Right atrium auricular region (tissue), 2 donors: Measurements from ENCODE around the gene IL36A. TPM values are rescaled to one million over a fixed set of nuclear protein-coding genes. Genes with fewer than 3 reads are reported as not detected.

ENCODE experiments used
- DNase-seq: peaks from one replicate; pipeline ENCODE4 v3.0.0-alpha.2; 2019; ENCODE audit warnings: low spot score
- H3K27ac ChIP-seq, 2 donors: fragments of 200-600 bp; sonication (generic); 1 replicate in 1 of 2; 2 replicates in 1 of 2; pipeline ENCODE4 v1.5.1; 2016 to 2019
- H3K27me3 ChIP-seq, 2 donors: fragments of 200-600 bp; sonication (generic); one replicate each; pipeline versions ENCODE4 v1.5.1 to v1.6.0; 2017 to 2019
- H3K36me3 ChIP-seq: fragments of 200-600 bp; sonication (generic); one replicate; pipeline ENCODE4 v1.5.1; 2016
- H3K4me1 ChIP-seq, 2 donors: fragments of 200-600 bp; sonication (generic); one replicate each; pipeline versions ENCODE4 v1.5.1 to v1.6.0; 2017 to 2019
- H3K4me3 ChIP-seq, 2 donors: fragments of 200-600 bp; sonication (generic); 1 replicate in 1 of 2; 2 replicates in 1 of 2; pipeline ENCODE4 v1.5.1; 2017 to 2019; ENCODE audit warnings: mild to moderate bottlenecking in 1 of 2, moderate library complexity in 1 of 2
- H3K9me3 ChIP-seq, 2 donors: fragments of 200-600 bp; sonication (generic); one replicate each; pipeline ENCODE4 v1.5.1; 2019
- CTCF ChIP-seq, 2 donors: fragments of 200-600 bp; sonication (generic); IDR thresholded peaks; one replicate each; pipeline ENCODE4 v1.5.1; 2019; ENCODE audit warnings: antibody characterized with exemption in 2 of 2
- total RNA-seq, 2 donors: library from RNA; depleted of rRNA; stranded (reverse); fragments of >200 nt; gene quantifications; one replicate each; pipeline ENCODE4 v1.1.0, GENCODE V29; 2016

IL36A gene
- total RNA-seq, 2 donors from 2014 or later: not detected

- no peak for TF ChIP-seq CTCF (IDR thresholded peaks at IDR 0.05)
- no peak for DNase-seq
- Histone ChIP-seq H3K9me3 (no peaks in the 10 kb centered on the region), H3K27ac (no peak overlapping the region), H3K4me1 (no peaks in the 10 kb centered on the region), H3K27me3 (no peaks in the 10 kb centered on the region), H3K36me3 (no peaks in the 10 kb centered on the region), H3K4me3 (no peak overlapping the region)
Observed at GRCh38 chr2:112962308-112963175, 42.7 kb upstream of the IL36A start.

GRCh38 chr2:112967023-112967422 is 38.2 kb upstream of the IL36A start:
- no peak for DNase-seq
- Histone ChIP-seq H3K36me3 (no peaks in the 10 kb centered on the region), H3K27me3 (no peaks in the 10 kb centered on the region), H3K27ac (no peak overlapping the region), H3K4me1 (no peaks in the 10 kb centered on the region), H3K9me3 (no peaks in the 10 kb centered on the region), H3K4me3 (no peak overlapping the region)
- TF ChIP-seq CTCF (IDR thresholded peaks at IDR 0.05): no peak

- Histone ChIP-seq H3K27me3 (no peaks in the 10 kb centered on the region), H3K4me3 (no peak overlapping the region), H3K36me3 (no peaks in the 10 kb centered on the region), H3K9me3 (no peaks in the 10 kb centered on the region), H3K27ac (no peak overlapping the region), H3K4me1 (no peaks in the 10 kb centered on the region)
- no peak for DNase-seq
- no peak for TF ChIP-seq CTCF (IDR thresholded peaks at IDR 0.05)
Observed at GRCh38 chr2:112972423-112973086, 32.7 kb upstream of the IL36A start.

- H3K4me1 ChIP-seq: no peaks in the 10 kb centered on the region
- DNase-seq: no peak
- no peaks in the 10 kb centered on the region for H3K9me3 ChIP-seq
- no peak overlapping the region for H3K4me3 ChIP-seq
- no peak overlapping the region for H3K27ac ChIP-seq
- TF ChIP-seq CTCF (IDR thresholded peaks at IDR 0.05): no peak
- no peaks in the 10 kb centered on the region for H3K36me3 ChIP-seq
- no peaks in the 10 kb centered on the region for H3K27me3 ChIP-seq
Observed at GRCh38 chr2:112973156-112973555, 32.1 kb upstream of the IL36A start.

GRCh38 chr2:112977559-112978056 is 27.7 kb upstream of the IL36A start, which contains the start of gene IL36G:
Gene IL36G, plus strand, starts transcription at chr2:112978006. Its CDS starts 633 bp downstream, at chr2:112978639.
- Histone ChIP-seq H3K27ac (no peak within 1 kb of the TSS), H3K9me3 (no peaks in the 10 kb centered on the region), H3K4me3 (no peak within 1 kb of the TSS), H3K36me3 (no peaks in the 10 kb centered on the region), H3K4me1 (no peaks in the 10 kb centered on the region), H3K27me3 (no peaks in the 10 kb centered on the region)
- no peak for DNase-seq
- no peak for TF ChIP-seq CTCF (IDR thresholded peaks at IDR 0.05)
